Measurements from ENCODE around the gene TOX3. TPM values are rescaled to one million over a fixed set of nuclear protein-coding genes. Genes with fewer than 3 reads are reported as not detected.

Gene TOX3
- total RNA-seq, 1 donor from 2014 or later = 48.1 TPM

GRCh38 chr16:52568983-52569690, 22.2 kb upstream of the TOX3 start:
- Histone ChIP-seq H2AFZ (replicated peaks) (no peak overlapping the region), H3K9me3 (ENCODE audit: low read depth) (no peaks in the 10 kb centered on the region), H3K36me3 (no peaks in the 10 kb centered on the region), H3K4me3 (no peak overlapping the region), H3F3A (ENCODE audit: low read depth) (no peaks in the 10 kb centered on the region), H3K27ac (no peak overlapping the region), H4K20me1 (ENCODE audit: low read depth) (no peaks in the 10 kb centered on the region), H3K79me2 (ENCODE audit: low read depth) (no peaks in the 10 kb centered on the region), H3K27me3 (no peaks in the 10 kb centered on the region), H3K4me2 (no peak overlapping the region), H3K9ac (no peak overlapping the region), H3K4me1 (peaks cover 4% of the 10 kb centered on the region)
- no peak for TF ChIP-seq CTCF (IDR thresholded peaks at IDR 0.05)
- TF ChIP-seq EZH2 (IDR thresholded peaks at IDR 0.05) = no peak
- no peak for TF ChIP-seq EZH2phosphoT487 (IDR thresholded peaks at IDR 0.05)
- Mint-ChIP-seq H3K4me3 (no peak overlapping the region), H3K4me1 (no peaks in the 10 kb centered on the region), H3K9me3 (no peaks in the 10 kb centered on the region), H3K27me3 (ENCODE audit: insufficient read depth, low read depth) (peaks cover 3% of the 10 kb centered on the region), H3K36me3 (no peaks in the 10 kb centered on the region), H3K27ac (no peak overlapping the region)
- no peak for DNase-seq (ENCODE audit: low spot score)

GRCh38 chr16:52568495-52568894, 21.6 kb upstream of the TOX3 start:
- Histone ChIP-seq H3K9ac (no peak overlapping the region), H3K9me3 (ENCODE audit: low read depth) (no peaks in the 10 kb centered on the region), H2AFZ (replicated peaks) (no peak overlapping the region), H3K4me3 (no peak overlapping the region), H4K20me1 (ENCODE audit: low read depth) (no peaks in the 10 kb centered on the region), H3K27me3 (no peaks in the 10 kb centered on the region), H3K4me1 (peaks cover 4% of the 10 kb centered on the region), H3F3A (ENCODE audit: low read depth) (no peaks in the 10 kb centered on the region), H3K36me3 (no peaks in the 10 kb centered on the region), H3K27ac (no peak overlapping the region), H3K4me2 (no peak overlapping the region), H3K79me2 (ENCODE audit: low read depth) (no peaks in the 10 kb centered on the region)
- Mint-ChIP-seq H3K27ac (no peak overlapping the region), H3K4me3 (no peak overlapping the region), H3K36me3 (no peaks in the 10 kb centered on the region), H3K27me3 (ENCODE audit: insufficient read depth, low read depth) (peaks cover 3% of the 10 kb centered on the region), H3K4me1 (no peaks in the 10 kb centered on the region), H3K9me3 (no peaks in the 10 kb centered on the region)
- no peak for TF ChIP-seq EZH2phosphoT487 (IDR thresholded peaks at IDR 0.05)
- TF ChIP-seq EZH2 (IDR thresholded peaks at IDR 0.05) = no peak
- no peak for TF ChIP-seq CTCF (IDR thresholded peaks at IDR 0.05)
- DNase-seq (ENCODE audit: low spot score) = no peak

- H3K36me3 Mint-ChIP-seq = no peaks in the 10 kb centered on the region
- Histone ChIP-seq H3K4me2 (no peak overlapping the region), H3F3A (ENCODE audit: low read depth) (no peaks in the 10 kb centered on the region), H3K36me3 (no peaks in the 10 kb centered on the region), H2AFZ (replicated peaks) (no peak overlapping the region), H3K27ac (no peak overlapping the region), H3K27me3 (no peaks in the 10 kb centered on the region), H3K79me2 (ENCODE audit: low read depth) (no peaks in the 10 kb centered on the region), H4K20me1 (ENCODE audit: low read depth) (no peaks in the 10 kb centered on the region), H3K4me3 (no peak overlapping the region), H3K9ac (no peak overlapping the region), H3K9me3 (ENCODE audit: low read depth) (no peaks in the 10 kb centered on the region), H3K4me1 (peaks cover 4% of the 10 kb centered on the region)
- no peak for DNase-seq (ENCODE audit: low spot score)
- H3K4me3 Mint-ChIP-seq = no peak overlapping the region
- TF ChIP-seq EZH2phosphoT487 (IDR thresholded peaks at IDR 0.05) = no peak
- no peak for TF ChIP-seq CTCF (IDR thresholded peaks at IDR 0.05)
- TF ChIP-seq EZH2 (IDR thresholded peaks at IDR 0.05) = no peak
- no peaks in the 10 kb centered on the region for H3K4me1 Mint-ChIP-seq
- H3K27me3 Mint-ChIP-seq (ENCODE audit: insufficient read depth, low read depth) = peaks cover 3% of the 10 kb centered on the region
- H3K27ac Mint-ChIP-seq = no peak overlapping the region
- H3K9me3 Mint-ChIP-seq = no peaks in the 10 kb centered on the region
Observed at GRCh38 chr16:52567193-52567592, 20.2 kb upstream of the TOX3 start.

Measured in neural progenitor cell (in vitro differentiated cells).